Measurements from ENCODE around the gene TNNI2.

Gene TNNI2

GRCh38 chr11:1889941-1890855, 51.4 kb downstream of the TNNI2 start:
- DNase-seq: no peak
